Measurements from ENCODE around the gene SEMA3A.
A peak's percentile ranks its signal among the peaks of the same experiment; 100 is the strongest.

GRCh38 chr7:84176716-84177115 lies 17.9 kb downstream of the SEMA3A start:
- TF ChIP-seq CTCF (IDR thresholded peaks at IDR 0.05), result no peak
- TF ChIP-seq POLR2A (IDR thresholded peaks at IDR 0.05), result no peak
- peak; percentile 28 to 74 (median 64) for TF ChIP-seq POLR2AphosphoS5 (IDR thresholded peaks at IDR 0.05)
- TF ChIP-seq EP300 (IDR thresholded peaks at IDR 0.05), result peak in 2 of 4 donors; percentile 12 to 38

All from sigmoid colon (tissue), 4 donors.